ENCODE data around the gene GRAP.

The GRAP gene

GRCh38 chr17:18981335-18981641 lies 65.5 kb downstream of the GRAP start:
- Histone ChIP-seq H3K36me3 (ENCODE audit: control insufficient read depth in 4 of 4, insufficient read depth in 4 of 4, low read length in 3 of 4) (peaks cover 0 to 34% (median 23%) of the 10 kb centered on the region in 4 experiments), H3K9me3 (ENCODE audit: control extremely low read depth in 1 of 5, control insufficient read depth in 4 of 5, insufficient read depth in 2 of 5, low read depth in 1 of 5, low read length in 4 of 5) (no peaks in the 10 kb centered on the region), H3K27ac (ENCODE audit: insufficient read depth in 1 of 2, low read depth in 1 of 2, low read length in 2 of 2, poor library complexity in 1 of 2, severe bottlenecking in 2 of 2) (no peak overlapping the region), H3K27me3 (replicated peaks in 2 of 5; ENCODE audit: control insufficient read depth in 4 of 5, insufficient read depth in 5 of 5, low read length in 4 of 5) (no peaks in the 10 kb centered on the region), H3K4me1 (ENCODE audit: control extremely low read depth in 1 of 4, control insufficient read depth in 4 of 4, insufficient read depth in 4 of 4, low read length in 3 of 4) (no peaks in the 10 kb centered on the region), H3K4me3 (ENCODE audit: control insufficient read depth in 1 of 7, extremely low read depth in 1 of 7, insufficient read depth in 4 of 7, low read depth in 2 of 7, low read length in 6 of 7) (no peak overlapping the region)
- POLR2A ChIA-PET, result no interaction called here
- CTCF ChIA-PET, result interaction anchor here (1.1 to 1.6 kb wide), 4 partner anchors 10 to 20 kb away, joined by 3 to 4 read pairs (median 4); no protein-coding TSS in a partner anchor
- no peak for DNase-seq
- WGBS (ENCODE audit: insufficient coverage), result 90% methylated on average over 5 of the region's 6 CpGs

- H3K27me3 ChIP-seq (replicated peaks in 2 of 5; ENCODE audit: control insufficient read depth in 4 of 5, insufficient read depth in 5 of 5, low read length in 4 of 5), result no peaks in the 10 kb centered on the region
- DNase-seq, result no peak
- 97% methylated on average over 11 of the region's 13 CpGs for WGBS (ENCODE audit: insufficient coverage)
- no peaks in the 10 kb centered on the region for H3K9me3 ChIP-seq (ENCODE audit: control extremely low read depth in 1 of 5, control insufficient read depth in 4 of 5, insufficient read depth in 2 of 5, low read depth in 1 of 5, low read length in 4 of 5)
- no peak overlapping the region for H3K4me3 ChIP-seq (ENCODE audit: control insufficient read depth in 1 of 7, extremely low read depth in 1 of 7, insufficient read depth in 4 of 7, low read depth in 2 of 7, low read length in 6 of 7)
- H3K4me1 ChIP-seq (ENCODE audit: control extremely low read depth in 1 of 4, control insufficient read depth in 4 of 4, insufficient read depth in 4 of 4, low read length in 3 of 4), result no peaks in the 10 kb centered on the region
- peaks cover 0 to 33% (median 22%) of the 10 kb centered on the region in 4 experiments for H3K36me3 ChIP-seq (ENCODE audit: control insufficient read depth in 4 of 4, insufficient read depth in 4 of 4, low read length in 3 of 4)
- CTCF ChIA-PET, result interaction anchor here (1.1 to 1.6 kb wide), 4 partner anchors 10 to 20 kb away, joined by 3 to 4 read pairs (median 4); no protein-coding TSS in a partner anchor
- H3K27ac ChIP-seq (ENCODE audit: insufficient read depth in 1 of 2, low read depth in 1 of 2, low read length in 2 of 2, poor library complexity in 1 of 2, severe bottlenecking in 2 of 2), result no peak overlapping the region
- POLR2A ChIA-PET, result no interaction called here
Measured at GRCh38 chr17:18980682-18981334, 65.9 kb downstream of the GRAP start.

GRCh38 chr17:18978655-18979054 lies 68.1 kb downstream of the GRAP start:
- WGBS (ENCODE audit: insufficient coverage), result 93% methylated on average over 11 of the region's 17 CpGs
- ChIA-PET POLR2A (interaction anchor here (1.3 kb wide), 1 partner anchor 14 kb away, joined by 3 read pairs; no protein-coding TSS in a partner anchor), CTCF (interaction anchor here (1.0 to 2.2 kb wide), 2 partner anchors 9 to 21 kb away, joined by 3 to 6 read pairs; no protein-coding TSS in a partner anchor)
- H3K4me1 ChIP-seq (ENCODE audit: control extremely low read depth in 1 of 4, control insufficient read depth in 4 of 4, insufficient read depth in 4 of 4, low read length in 3 of 4), result no peaks in the 10 kb centered on the region
- no peaks in the 10 kb centered on the region for H3K27me3 ChIP-seq (replicated peaks in 2 of 5; ENCODE audit: control insufficient read depth in 4 of 5, insufficient read depth in 5 of 5, low read length in 4 of 5)
- no peak overlapping the region for H3K27ac ChIP-seq (ENCODE audit: insufficient read depth in 1 of 2, low read depth in 1 of 2, low read length in 2 of 2, poor library complexity in 1 of 2, severe bottlenecking in 2 of 2)
- no peak overlapping the region for H3K4me3 ChIP-seq (ENCODE audit: control insufficient read depth in 1 of 7, extremely low read depth in 1 of 7, insufficient read depth in 4 of 7, low read depth in 2 of 7, low read length in 6 of 7)
- no peak for DNase-seq
- H3K9me3 ChIP-seq (ENCODE audit: control extremely low read depth in 1 of 5, control insufficient read depth in 4 of 5, insufficient read depth in 2 of 5, low read depth in 1 of 5, low read length in 4 of 5), result no peaks in the 10 kb centered on the region
- peaks cover 0 to 28% (median 20%) of the 10 kb centered on the region in 4 experiments for H3K36me3 ChIP-seq (ENCODE audit: control insufficient read depth in 4 of 4, insufficient read depth in 4 of 4, low read length in 3 of 4)

- H3K4me1 ChIP-seq (ENCODE audit: control extremely low read depth in 1 of 4, control insufficient read depth in 4 of 4, insufficient read depth in 4 of 4, low read length in 3 of 4), result no peaks in the 10 kb centered on the region
- H3K27ac ChIP-seq (ENCODE audit: insufficient read depth in 1 of 2, low read depth in 1 of 2, low read length in 2 of 2, poor library complexity in 1 of 2, severe bottlenecking in 2 of 2), result no peak overlapping the region
- H3K9me3 ChIP-seq (ENCODE audit: control extremely low read depth in 1 of 5, control insufficient read depth in 4 of 5, insufficient read depth in 2 of 5, low read depth in 1 of 5, low read length in 4 of 5), result no peaks in the 10 kb centered on the region
- POLR2A ChIA-PET, result interaction anchor here (0.6 to 1.3 kb wide), 2 partner anchors 14 to 1020 kb away, joined by 3 read pairs; no protein-coding TSS in a partner anchor
- no peak overlapping the region for H3K4me3 ChIP-seq (ENCODE audit: control insufficient read depth in 1 of 7, extremely low read depth in 1 of 7, insufficient read depth in 4 of 7, low read depth in 2 of 7, low read length in 6 of 7)
- WGBS (ENCODE audit: insufficient coverage), result 98% methylated on average over 12 of the region's 13 CpGs
- DNase-seq, result no peak
- H3K27me3 ChIP-seq (replicated peaks in 2 of 5; ENCODE audit: control insufficient read depth in 4 of 5, insufficient read depth in 5 of 5, low read length in 4 of 5), result no peaks in the 10 kb centered on the region
- CTCF ChIA-PET, result interaction anchor here (1.0 to 2.2 kb wide), 2 partner anchors 9 to 13 kb away, joined by 3 to 6 read pairs; no protein-coding TSS in a partner anchor
- peaks cover 0 to 30% (median 20%) of the 10 kb centered on the region in 4 experiments for H3K36me3 ChIP-seq (ENCODE audit: control insufficient read depth in 4 of 4, insufficient read depth in 4 of 4, low read length in 3 of 4)
Measured at GRCh38 chr17:18978050-18978449, 68.7 kb downstream of the GRAP start.

- Histone ChIP-seq H3K4me3 (ENCODE audit: control insufficient read depth in 1 of 7, extremely low read depth in 1 of 7, insufficient read depth in 4 of 7, low read depth in 2 of 7, low read length in 6 of 7) (no peak overlapping the region), H3K27me3 (replicated peaks in 2 of 5; ENCODE audit: control insufficient read depth in 4 of 5, insufficient read depth in 5 of 5, low read length in 4 of 5) (no peaks in the 10 kb centered on the region), H3K4me1 (ENCODE audit: control extremely low read depth in 1 of 4, control insufficient read depth in 4 of 4, insufficient read depth in 4 of 4, low read length in 3 of 4) (no peaks in the 10 kb centered on the region), H3K27ac (ENCODE audit: insufficient read depth in 1 of 2, low read depth in 1 of 2, low read length in 2 of 2, poor library complexity in 1 of 2, severe bottlenecking in 2 of 2) (no peak overlapping the region), H3K36me3 (ENCODE audit: control insufficient read depth in 4 of 4, insufficient read depth in 4 of 4, low read length in 3 of 4) (peaks cover 0 to 30% (median 20%) of the 10 kb centered on the region in 4 experiments), H3K9me3 (ENCODE audit: control extremely low read depth in 1 of 5, control insufficient read depth in 4 of 5, insufficient read depth in 2 of 5, low read depth in 1 of 5, low read length in 4 of 5) (no peaks in the 10 kb centered on the region)
- CTCF ChIA-PET, result interaction anchor here (1.0 to 2.2 kb wide), 2 partner anchors 10 to 13 kb away, joined by 3 to 6 read pairs; no protein-coding TSS in a partner anchor
- DNase-seq, result no peak
- POLR2A ChIA-PET, result interaction anchor here (0.6 to 1.3 kb wide), 2 partner anchors 15 to 1020 kb away, joined by 3 read pairs; no protein-coding TSS in a partner anchor
- WGBS (ENCODE audit: insufficient coverage), result 97% methylated on average over 18 of the region's 19 CpGs
Measured at GRCh38 chr17:18977646-18978045, 69.1 kb downstream of the GRAP start.

- POLR2A ChIA-PET, result no interaction called here
- H3K9me3 ChIP-seq (ENCODE audit: control extremely low read depth in 1 of 5, control insufficient read depth in 4 of 5, insufficient read depth in 2 of 5, low read depth in 1 of 5, low read length in 4 of 5), result no peaks in the 10 kb centered on the region
- H3K4me3 ChIP-seq (ENCODE audit: control insufficient read depth in 1 of 7, extremely low read depth in 1 of 7, insufficient read depth in 4 of 7, low read depth in 2 of 7, low read length in 6 of 7), result no peak overlapping the region
- peaks cover 0 to 1% (median 0%) of the 10 kb centered on the region in 4 experiments for H3K4me1 ChIP-seq (ENCODE audit: control extremely low read depth in 1 of 4, control insufficient read depth in 4 of 4, insufficient read depth in 4 of 4, low read length in 3 of 4)
- no peak for DNase-seq
- CTCF ChIA-PET, result interaction anchor here (2.2 kb wide), 1 partner anchor 10 kb away, joined by 6 read pairs; no protein-coding TSS in a partner anchor
- H3K27me3 ChIP-seq (replicated peaks in 2 of 5; ENCODE audit: control insufficient read depth in 4 of 5, insufficient read depth in 5 of 5, low read length in 4 of 5), result no peaks in the 10 kb centered on the region
- peaks cover 0 to 33% (median 20%) of the 10 kb centered on the region in 4 experiments for H3K36me3 ChIP-seq (ENCODE audit: control insufficient read depth in 4 of 4, insufficient read depth in 4 of 4, low read length in 3 of 4)
- WGBS (ENCODE audit: insufficient coverage), result 94% methylated on average over 4 of the region's 4 CpGs
- no peak overlapping the region for H3K27ac ChIP-seq (ENCODE audit: insufficient read depth in 1 of 2, low read depth in 1 of 2, low read length in 2 of 2, poor library complexity in 1 of 2, severe bottlenecking in 2 of 2)
Measured at GRCh38 chr17:18977021-18977420, 69.7 kb downstream of the GRAP start.

GRCh38 chr17:18976201-18976600 lies 70.6 kb downstream of the GRAP start:
- no peak for DNase-seq
- Histone ChIP-seq H3K27ac (ENCODE audit: insufficient read depth in 1 of 2, low read depth in 1 of 2, low read length in 2 of 2, poor library complexity in 1 of 2, severe bottlenecking in 2 of 2) (no peak overlapping the region), H3K4me3 (ENCODE audit: control insufficient read depth in 1 of 7, extremely low read depth in 1 of 7, insufficient read depth in 4 of 7, low read depth in 2 of 7, low read length in 6 of 7) (no peak overlapping the region), H3K9me3 (ENCODE audit: control extremely low read depth in 1 of 5, control insufficient read depth in 4 of 5, insufficient read depth in 2 of 5, low read depth in 1 of 5, low read length in 4 of 5) (no peaks in the 10 kb centered on the region), H3K4me1 (ENCODE audit: control extremely low read depth in 1 of 4, control insufficient read depth in 4 of 4, insufficient read depth in 4 of 4, low read length in 3 of 4) (peaks cover 0 to 3% (median 0%) of the 10 kb centered on the region in 4 experiments), H3K36me3 (ENCODE audit: control insufficient read depth in 4 of 4, insufficient read depth in 4 of 4, low read length in 3 of 4) (peaks cover 0 to 37% (median 22%) of the 10 kb centered on the region in 4 experiments), H3K27me3 (replicated peaks in 2 of 5; ENCODE audit: control insufficient read depth in 4 of 5, insufficient read depth in 5 of 5, low read length in 4 of 5) (no peaks in the 10 kb centered on the region)
- WGBS (ENCODE audit: insufficient coverage), result 100% methylated on average over 2 of the region's 4 CpGs
- CTCF ChIA-PET, result interaction anchor here (1.5 to 1.7 kb wide), 2 partner anchors 9 to 15 kb away, joined by 6 to 8 read pairs; no protein-coding TSS in a partner anchor
- POLR2A ChIA-PET, result interaction anchor here (0.7 kb wide), 1 partner anchor 15 kb away, joined by 3 read pairs; no protein-coding TSS in a partner anchor
